ENCODE results near the gene PKN1. TPM values are rescaled to one million over a fixed set of nuclear protein-coding genes. Genes with fewer than 3 reads are reported as not detected.

PKN1 gene
- total and polyA plus RNA-seq, 9 of the 15 experiments (the other 6 are each of a cell fraction or from before 2014, with no cell fraction given) = 0.30 to 228 (median 77.5) TPM

DNA sequence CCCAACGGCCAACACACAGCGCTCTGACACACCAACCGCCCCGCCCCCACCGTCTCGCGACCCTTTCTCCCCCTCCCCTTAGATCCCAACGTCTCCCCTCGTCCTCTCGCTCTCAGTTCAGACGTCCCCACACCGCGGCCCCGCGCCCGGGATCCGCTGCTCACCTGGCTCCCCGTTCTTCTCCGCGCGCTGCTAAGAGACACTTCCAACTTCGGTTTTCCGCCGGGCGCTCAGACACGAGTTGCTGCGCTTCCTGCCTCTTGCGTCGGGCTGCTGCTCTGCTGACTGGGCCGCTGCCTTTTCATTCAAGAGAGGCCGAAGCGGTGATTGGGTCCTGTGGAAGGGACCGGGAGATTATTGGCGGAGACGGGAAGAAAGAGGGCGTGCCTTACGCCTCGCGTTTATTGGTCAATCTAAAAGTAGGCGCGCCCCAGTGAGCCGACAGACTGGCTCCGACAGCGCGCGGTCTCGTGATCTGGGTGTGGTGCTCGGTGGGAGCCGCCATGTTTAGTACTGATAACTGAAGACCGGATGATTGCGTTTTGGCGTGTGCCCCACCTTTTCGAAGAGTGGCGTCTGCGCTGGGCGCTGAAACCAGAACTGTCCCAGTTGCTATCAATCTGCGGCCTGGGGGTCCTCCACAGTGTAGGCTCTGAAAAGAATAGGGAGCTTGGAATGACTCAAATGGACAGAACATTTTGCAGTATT, 13.8 kb upstream of the PKN1 start, which contains the start of gene DDX39A (continued):
- TF ChIP-seq, protein P1, sequence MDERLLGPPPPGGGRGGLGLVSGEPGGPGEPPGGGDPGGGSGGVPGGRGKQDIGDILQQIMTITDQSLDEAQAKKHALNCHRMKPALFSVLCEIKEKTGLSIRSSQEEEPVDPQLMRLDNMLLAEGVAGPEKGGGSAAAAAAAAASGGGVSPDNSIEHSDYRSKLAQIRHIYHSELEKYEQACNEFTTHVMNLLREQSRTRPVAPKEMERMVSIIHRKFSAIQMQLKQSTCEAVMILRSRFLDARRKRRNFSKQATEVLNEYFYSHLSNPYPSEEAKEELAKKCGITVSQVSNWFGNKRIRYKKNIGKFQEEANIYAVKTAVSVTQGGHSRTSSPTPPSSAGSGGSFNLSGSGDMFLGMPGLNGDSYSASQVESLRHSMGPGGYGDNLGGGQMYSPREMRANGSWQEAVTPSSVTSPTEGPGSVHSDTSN (CRISPR knock-in tag; IDR thresholded peaks at IDR 0.05; ENCODE audit: low read depth) = peak; percentile 71
- TF ChIP-seq, protein P1 (tag; conservative IDR thresholded peaks at IDR 0.05; ENCODE audit: low read depth) = peak; percentile 96
- TF ChIP-seq, protein P2, sequence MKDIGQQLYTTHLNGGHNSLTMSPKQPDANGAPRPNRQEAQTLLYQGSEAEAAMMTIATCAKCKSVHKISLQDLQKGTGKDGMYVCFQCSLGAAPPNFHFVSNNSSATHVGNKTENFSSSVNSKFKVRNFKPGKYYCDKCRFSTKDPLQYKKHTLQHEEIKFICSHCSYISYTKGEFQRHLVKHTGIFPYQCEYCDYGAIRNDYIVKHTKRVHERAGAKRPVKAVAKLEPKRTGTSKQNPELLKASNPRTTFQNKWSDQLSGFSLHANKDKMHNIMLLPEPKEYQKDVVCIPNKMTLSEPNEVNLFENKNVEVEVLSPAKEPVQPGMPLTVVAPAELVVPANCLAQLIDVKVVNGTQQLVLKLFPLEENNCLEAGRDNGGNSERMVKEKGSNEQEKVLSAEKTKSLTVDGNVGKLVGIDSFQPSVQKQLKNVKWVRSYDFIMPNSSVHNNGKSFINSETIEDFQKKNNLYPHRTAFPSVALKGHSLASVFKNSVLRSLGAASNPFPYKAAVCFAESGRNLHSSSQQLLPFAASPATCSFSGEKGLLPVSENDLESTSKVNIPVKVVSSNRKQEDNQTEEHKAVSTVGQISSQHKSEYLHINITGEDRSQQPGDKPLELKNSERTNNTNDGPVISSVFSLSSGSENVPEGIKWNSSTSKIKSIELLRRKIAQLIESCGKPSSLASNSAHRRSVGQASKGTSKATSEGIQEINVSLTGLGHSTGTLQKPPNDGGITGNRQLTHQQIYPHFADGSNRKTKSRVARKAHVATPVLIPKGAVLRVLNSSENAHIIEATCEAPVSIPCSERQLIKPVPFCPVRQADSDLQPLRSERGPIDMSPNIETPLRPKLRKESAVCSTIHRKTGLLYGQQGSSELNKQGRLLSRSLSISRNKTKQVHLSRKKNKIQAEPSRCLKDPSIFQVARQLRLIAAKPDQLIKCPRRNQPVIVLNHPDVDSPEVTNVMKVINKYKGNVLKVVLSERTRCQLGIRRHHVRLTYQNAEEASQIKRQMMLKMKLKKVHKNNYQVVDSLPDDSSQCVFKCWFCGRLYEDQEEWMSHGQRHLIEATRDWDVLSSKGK (CRISPR knock-in tag; IDR thresholded peaks at IDR 0.05) = no peak
- peak; percentile 67 for TF ChIP-seq SOX6 (IDR thresholded peaks at IDR 0.05)
- TF ChIP-seq SRSF9 (IDR thresholded peaks at IDR 0.05; ENCODE audit: borderline replicate concordance, low read depth, low read length) = no peak
- TF ChIP-seq, protein P3, sequence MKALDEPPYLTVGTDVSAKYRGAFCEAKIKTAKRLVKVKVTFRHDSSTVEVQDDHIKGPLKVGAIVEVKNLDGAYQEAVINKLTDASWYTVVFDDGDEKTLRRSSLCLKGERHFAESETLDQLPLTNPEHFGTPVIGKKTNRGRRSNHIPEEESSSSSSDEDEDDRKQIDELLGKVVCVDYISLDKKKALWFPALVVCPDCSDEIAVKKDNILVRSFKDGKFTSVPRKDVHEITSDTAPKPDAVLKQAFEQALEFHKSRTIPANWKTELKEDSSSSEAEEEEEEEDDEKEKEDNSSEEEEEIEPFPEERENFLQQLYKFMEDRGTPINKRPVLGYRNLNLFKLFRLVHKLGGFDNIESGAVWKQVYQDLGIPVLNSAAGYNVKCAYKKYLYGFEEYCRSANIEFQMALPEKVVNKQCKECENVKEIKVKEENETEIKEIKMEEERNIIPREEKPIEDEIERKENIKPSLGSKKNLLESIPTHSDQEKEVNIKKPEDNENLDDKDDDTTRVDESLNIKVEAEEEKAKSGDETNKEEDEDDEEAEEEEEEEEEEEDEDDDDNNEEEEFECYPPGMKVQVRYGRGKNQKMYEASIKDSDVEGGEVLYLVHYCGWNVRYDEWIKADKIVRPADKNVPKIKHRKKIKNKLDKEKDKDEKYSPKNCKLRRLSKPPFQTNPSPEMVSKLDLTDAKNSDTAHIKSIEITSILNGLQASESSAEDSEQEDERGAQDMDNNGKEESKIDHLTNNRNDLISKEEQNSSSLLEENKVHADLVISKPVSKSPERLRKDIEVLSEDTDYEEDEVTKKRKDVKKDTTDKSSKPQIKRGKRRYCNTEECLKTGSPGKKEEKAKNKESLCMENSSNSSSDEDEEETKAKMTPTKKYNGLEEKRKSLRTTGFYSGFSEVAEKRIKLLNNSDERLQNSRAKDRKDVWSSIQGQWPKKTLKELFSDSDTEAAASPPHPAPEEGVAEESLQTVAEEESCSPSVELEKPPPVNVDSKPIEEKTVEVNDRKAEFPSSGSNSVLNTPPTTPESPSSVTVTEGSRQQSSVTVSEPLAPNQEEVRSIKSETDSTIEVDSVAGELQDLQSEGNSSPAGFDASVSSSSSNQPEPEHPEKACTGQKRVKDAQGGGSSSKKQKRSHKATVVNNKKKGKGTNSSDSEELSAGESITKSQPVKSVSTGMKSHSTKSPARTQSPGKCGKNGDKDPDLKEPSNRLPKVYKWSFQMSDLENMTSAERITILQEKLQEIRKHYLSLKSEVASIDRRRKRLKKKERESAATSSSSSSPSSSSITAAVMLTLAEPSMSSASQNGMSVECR (CRISPR knock-in tag; IDR thresholded peaks at IDR 0.05) = peak; percentile 50; the same call in 1 of the 2 replicates
- TF ChIP-seq, protein P4, sequence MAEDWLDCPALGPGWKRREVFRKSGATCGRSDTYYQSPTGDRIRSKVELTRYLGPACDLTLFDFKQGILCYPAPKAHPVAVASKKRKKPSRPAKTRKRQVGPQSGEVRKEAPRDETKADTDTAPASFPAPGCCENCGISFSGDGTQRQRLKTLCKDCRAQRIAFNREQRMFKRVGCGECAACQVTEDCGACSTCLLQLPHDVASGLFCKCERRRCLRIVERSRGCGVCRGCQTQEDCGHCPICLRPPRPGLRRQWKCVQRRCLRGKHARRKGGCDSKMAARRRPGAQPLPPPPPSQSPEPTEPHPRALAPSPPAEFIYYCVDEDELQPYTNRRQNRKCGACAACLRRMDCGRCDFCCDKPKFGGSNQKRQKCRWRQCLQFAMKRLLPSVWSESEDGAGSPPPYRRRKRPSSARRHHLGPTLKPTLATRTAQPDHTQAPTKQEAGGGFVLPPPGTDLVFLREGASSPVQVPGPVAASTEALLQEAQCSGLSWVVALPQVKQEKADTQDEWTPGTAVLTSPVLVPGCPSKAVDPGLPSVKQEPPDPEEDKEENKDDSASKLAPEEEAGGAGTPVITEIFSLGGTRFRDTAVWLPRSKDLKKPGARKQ (CRISPR knock-in tag; IDR thresholded peaks at IDR 0.05) = no peak
- TF ChIP-seq, protein P5, sequence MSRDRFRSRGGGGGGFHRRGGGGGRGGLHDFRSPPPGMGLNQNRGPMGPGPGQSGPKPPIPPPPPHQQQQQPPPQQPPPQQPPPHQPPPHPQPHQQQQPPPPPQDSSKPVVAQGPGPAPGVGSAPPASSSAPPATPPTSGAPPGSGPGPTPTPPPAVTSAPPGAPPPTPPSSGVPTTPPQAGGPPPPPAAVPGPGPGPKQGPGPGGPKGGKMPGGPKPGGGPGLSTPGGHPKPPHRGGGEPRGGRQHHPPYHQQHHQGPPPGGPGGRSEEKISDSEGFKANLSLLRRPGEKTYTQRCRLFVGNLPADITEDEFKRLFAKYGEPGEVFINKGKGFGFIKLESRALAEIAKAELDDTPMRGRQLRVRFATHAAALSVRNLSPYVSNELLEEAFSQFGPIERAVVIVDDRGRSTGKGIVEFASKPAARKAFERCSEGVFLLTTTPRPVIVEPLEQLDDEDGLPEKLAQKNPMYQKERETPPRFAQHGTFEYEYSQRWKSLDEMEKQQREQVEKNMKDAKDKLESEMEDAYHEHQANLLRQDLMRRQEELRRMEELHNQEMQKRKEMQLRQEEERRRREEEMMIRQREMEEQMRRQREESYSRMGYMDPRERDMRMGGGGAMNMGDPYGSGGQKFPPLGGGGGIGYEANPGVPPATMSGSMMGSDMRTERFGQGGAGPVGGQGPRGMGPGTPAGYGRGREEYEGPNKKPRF (IDR thresholded peaks at IDR 0.05; ENCODE audit: low read depth, low read length) = no peak
- peak; percentile 87 for TF ChIP-seq CHD2 (IDR thresholded peaks at IDR 0.05; ENCODE audit: low read depth, low read length)
- no peak for TF ChIP-seq NFE2L1 (tag; IDR thresholded peaks at IDR 0.05; ENCODE audit: borderline replicate concordance, low read depth)
- no peak for TF ChIP-seq PPARD (CRISPR knock-in tag; IDR thresholded peaks at IDR 0.05)
